ENCODE measurements around the gene SLC22A16.
"Not testable (repeated sequence)": the region's sequence is repeated elsewhere in the genome, so short reads cannot be mapped to it uniquely, and the experiment has no call there.

SLC22A16 gene

DNA sequence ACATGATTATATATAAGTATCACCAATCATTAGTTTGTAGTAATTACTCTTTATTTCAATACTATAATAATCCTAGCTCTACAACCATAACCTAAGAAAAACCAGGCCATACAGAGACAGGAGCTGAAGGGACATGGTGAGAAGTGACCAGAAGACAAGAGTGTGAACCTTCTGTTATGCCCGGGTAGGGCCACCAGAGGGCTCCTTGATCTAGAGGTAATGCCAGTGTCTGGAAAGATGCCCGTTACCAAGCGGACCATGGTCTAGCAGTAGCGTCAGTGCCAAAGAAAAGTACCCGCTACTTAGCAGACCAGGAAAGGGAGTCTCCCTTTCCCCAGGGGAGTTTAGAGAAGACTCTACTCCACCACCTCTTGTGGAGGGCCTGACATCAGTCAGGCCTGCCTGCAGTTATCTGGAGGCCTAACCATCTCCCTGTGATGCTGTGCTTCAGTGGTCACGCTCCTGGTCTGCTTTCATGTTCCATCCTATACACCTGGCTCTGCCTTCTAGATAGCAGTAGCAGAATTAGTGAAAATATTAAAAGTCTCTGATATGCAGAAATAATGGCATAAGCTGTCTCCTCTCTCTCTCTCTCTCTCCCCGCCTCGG lies 18.7 kb downstream of the SLC22A16 start:
- H3K4me1 ChIP-seq (ENCODE audit: insufficient read depth, poor library complexity, severe bottlenecking); H3K9me3 ChIP-seq (ENCODE audit: severe bottlenecking); H3K36me3 ChIP-seq (ENCODE audit: low read depth); H3K27me3 ChIP-seq (ENCODE audit: insufficient read depth, poor library complexity, severe bottlenecking); ATAC-seq (ENCODE audit: low read depth); DNase-seq (ENCODE audit: low spot score); H3K27ac ChIP-seq (ENCODE audit: poor library complexity, severe bottlenecking); H3K4me3 ChIP-seq (ENCODE audit: severe bottlenecking): not testable (repeated sequence)
- TF ChIP-seq, protein P1, sequence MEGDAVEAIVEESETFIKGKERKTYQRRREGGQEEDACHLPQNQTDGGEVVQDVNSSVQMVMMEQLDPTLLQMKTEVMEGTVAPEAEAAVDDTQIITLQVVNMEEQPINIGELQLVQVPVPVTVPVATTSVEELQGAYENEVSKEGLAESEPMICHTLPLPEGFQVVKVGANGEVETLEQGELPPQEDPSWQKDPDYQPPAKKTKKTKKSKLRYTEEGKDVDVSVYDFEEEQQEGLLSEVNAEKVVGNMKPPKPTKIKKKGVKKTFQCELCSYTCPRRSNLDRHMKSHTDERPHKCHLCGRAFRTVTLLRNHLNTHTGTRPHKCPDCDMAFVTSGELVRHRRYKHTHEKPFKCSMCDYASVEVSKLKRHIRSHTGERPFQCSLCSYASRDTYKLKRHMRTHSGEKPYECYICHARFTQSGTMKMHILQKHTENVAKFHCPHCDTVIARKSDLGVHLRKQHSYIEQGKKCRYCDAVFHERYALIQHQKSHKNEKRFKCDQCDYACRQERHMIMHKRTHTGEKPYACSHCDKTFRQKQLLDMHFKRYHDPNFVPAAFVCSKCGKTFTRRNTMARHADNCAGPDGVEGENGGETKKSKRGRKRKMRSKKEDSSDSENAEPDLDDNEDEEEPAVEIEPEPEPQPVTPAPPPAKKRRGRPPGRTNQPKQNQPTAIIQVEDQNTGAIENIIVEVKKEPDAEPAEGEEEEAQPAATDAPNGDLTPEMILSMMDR (IDR thresholded peaks at IDR 0.05; ENCODE audit: poor library complexity, severe bottlenecking), result peak; percentile 41

DNA sequence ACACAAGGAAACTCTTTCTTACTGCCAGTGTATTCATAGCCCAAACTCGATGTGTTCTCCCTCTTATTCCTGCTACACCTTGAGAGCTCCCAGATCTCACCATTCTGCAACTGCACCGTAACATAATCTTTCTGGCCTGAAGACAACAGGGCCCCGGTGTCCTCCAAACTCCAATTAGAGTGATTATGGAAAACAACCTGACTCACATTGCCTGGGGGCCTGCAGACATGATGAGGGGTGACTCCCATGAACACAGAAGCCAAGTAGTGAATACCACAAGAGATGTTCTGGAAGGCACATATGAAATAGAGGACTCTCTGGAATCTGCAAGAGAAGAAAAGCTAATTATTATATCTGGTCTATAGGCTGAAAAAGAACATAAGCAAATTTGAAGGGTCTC lies 19.7 kb downstream of the SLC22A16 start:
- H3K4me3 ChIP-seq (ENCODE audit: severe bottlenecking), result no peak overlapping the region
- H3K36me3 ChIP-seq (ENCODE audit: low read depth), result no peaks in the 10 kb centered on the region
- TF ChIP-seq, protein P1 (IDR thresholded peaks at IDR 0.05; ENCODE audit: poor library complexity, severe bottlenecking), result no peak
- no peaks in the 10 kb centered on the region for H3K9me3 ChIP-seq (ENCODE audit: severe bottlenecking)
- no peak overlapping the region for H3K27ac ChIP-seq (ENCODE audit: poor library complexity, severe bottlenecking)
- no peak for DNase-seq (ENCODE audit: low spot score)
- ATAC-seq (ENCODE audit: low read depth), result no peak
- H3K27me3 ChIP-seq (ENCODE audit: insufficient read depth, poor library complexity, severe bottlenecking), result no peaks in the 10 kb centered on the region
- H3K4me1 ChIP-seq (ENCODE audit: insufficient read depth, poor library complexity, severe bottlenecking), result no peaks in the 10 kb centered on the region

DNA sequence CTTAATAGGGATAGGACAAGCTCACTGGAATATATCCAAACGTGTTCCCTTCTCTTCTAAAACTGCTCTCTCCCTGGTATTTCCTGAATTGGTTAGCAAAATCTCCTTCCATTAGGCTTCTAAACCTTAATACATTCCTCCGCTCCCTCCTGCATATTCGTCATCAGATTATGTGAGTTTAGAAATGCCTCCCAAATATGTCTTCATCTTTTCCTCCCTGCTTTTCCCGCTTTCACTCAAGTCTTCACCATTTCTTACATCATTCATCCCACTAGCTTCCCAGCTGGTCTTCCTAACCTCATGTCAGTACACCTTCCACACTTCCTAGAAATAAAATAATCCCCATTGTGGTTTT lies 26.9 kb downstream of the SLC22A16 start:
- Histone ChIP-seq H3K36me3 (ENCODE audit: low read depth) (no peaks in the 10 kb centered on the region), H3K4me1 (ENCODE audit: insufficient read depth, poor library complexity, severe bottlenecking) (peaks cover 11% of the 10 kb centered on the region), H3K27ac (ENCODE audit: poor library complexity, severe bottlenecking) (no peak overlapping the region), H3K27me3 (ENCODE audit: insufficient read depth, poor library complexity, severe bottlenecking) (no peaks in the 10 kb centered on the region), H3K9me3 (ENCODE audit: severe bottlenecking) (no peaks in the 10 kb centered on the region), H3K4me3 (ENCODE audit: severe bottlenecking) (no peak overlapping the region)
- TF ChIP-seq, protein P1 (IDR thresholded peaks at IDR 0.05; ENCODE audit: poor library complexity, severe bottlenecking), result no peak
- ATAC-seq (ENCODE audit: low read depth) (no peak), DNase-seq (ENCODE audit: low spot score) (no peak)

DNA sequence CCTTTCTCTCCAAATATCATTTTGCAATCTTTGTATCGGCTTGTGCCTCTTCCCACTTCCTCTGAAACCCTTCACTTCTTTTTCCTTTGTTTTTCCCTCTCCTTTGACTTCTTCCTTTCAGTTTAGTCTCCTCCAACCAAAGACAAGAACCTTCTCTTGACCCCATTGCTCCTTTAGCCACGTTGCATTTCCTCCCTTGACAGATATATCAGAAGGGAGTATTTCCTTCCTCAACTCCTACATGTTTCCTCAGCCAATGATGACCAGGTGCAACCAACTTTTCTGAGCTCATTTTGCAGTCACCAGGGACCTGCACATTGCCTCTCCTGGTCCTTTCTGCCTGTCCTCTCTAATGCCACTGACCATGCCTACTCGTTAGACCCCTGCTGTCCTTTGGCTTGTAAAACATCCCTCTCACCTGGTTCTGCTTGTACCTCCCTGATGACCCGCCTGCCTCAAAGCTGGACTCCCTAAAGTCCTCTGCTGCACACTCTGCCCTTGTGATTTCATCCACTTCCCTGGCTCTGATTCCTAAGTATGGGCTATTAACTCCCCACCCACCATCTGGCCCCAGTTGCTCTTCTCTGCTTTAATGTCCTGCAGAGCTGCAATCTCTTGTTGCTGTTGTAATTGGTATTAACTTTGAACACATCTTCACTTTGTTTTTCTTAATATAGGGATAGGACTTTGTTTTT lies 27.4 kb downstream of the SLC22A16 start:
- DNase-seq (ENCODE audit: low spot score), result no peak

More for the DNA sequence above, 27.4 kb downstream of the SLC22A16 start:
- Histone ChIP-seq H3K27ac (ENCODE audit: poor library complexity, severe bottlenecking) (no peak overlapping the region), H3K27me3 (ENCODE audit: insufficient read depth, poor library complexity, severe bottlenecking) (no peaks in the 10 kb centered on the region), H3K9me3 (ENCODE audit: severe bottlenecking) (no peaks in the 10 kb centered on the region), H3K36me3 (ENCODE audit: low read depth) (no peaks in the 10 kb centered on the region), H3K4me1 (ENCODE audit: insufficient read depth, poor library complexity, severe bottlenecking) (peaks cover 11% of the 10 kb centered on the region), H3K4me3 (ENCODE audit: severe bottlenecking) (no peak overlapping the region)
- no peak for ATAC-seq (ENCODE audit: low read depth)
- TF ChIP-seq, protein P1 (IDR thresholded peaks at IDR 0.05; ENCODE audit: poor library complexity, severe bottlenecking), result no peak
